Measurements from ENCODE around the gene KANSL3. TPM values are rescaled to one million over a fixed set of nuclear protein-coding genes. Genes with fewer than 3 reads are reported as not detected.

KANSL3 gene
- total and polyA plus RNA-seq, 2 donors (not counting 1 experiment from before 2014, with no cell fraction given): 15.9 to 36.5 TPM

- H2AFZ ChIP-seq (ENCODE audit: low read length): no peak overlapping the region
- H3K36me3 ChIP-seq (ENCODE audit: control insufficient read depth, insufficient read depth, low read length): peaks cover 19% of the 10 kb centered on the region
- H3K4me3 ChIP-seq (replicated peaks in 1 of 4; ENCODE audit: control extremely low read depth in 1 of 4, insufficient read depth in 1 of 4, low read depth in 3 of 4, low read length in 4 of 4): no peak overlapping the region
- no peaks in the 10 kb centered on the region for H3K79me2 ChIP-seq (ENCODE audit: control insufficient read depth, insufficient read depth, low read length)
- no peak overlapping the region for H3K27ac ChIP-seq (ENCODE audit: insufficient read depth, low read length)
- H3K9ac ChIP-seq (ENCODE audit: insufficient read depth, low read length): no peak overlapping the region
- no peaks in the 10 kb centered on the region for H3K4me1 ChIP-seq (ENCODE audit: control insufficient read depth, extremely low read depth, insufficient read depth, low read length)
- H3K9me3 ChIP-seq (ENCODE audit: control insufficient read depth, insufficient read depth, low read depth, low read length): no peaks in the 10 kb centered on the region
- no peak overlapping the region for H3K4me2 ChIP-seq (ENCODE audit: extremely low read depth, insufficient read depth, low read length)
- DNase-seq (ENCODE audit: low read depth in 2 of 2): no peak
- no peaks in the 10 kb centered on the region for H4K20me1 ChIP-seq (ENCODE audit: control insufficient read depth, extremely low read depth, insufficient read depth, low read length)
- TF ChIP-seq CTCF (conservative IDR thresholded peaks at IDR 0.05 in 1 of 2, IDR thresholded peaks at IDR 0.05 in 1 of 2; ENCODE audit: low read depth in 1 of 2, low read length in 2 of 2): no peak
- no peak for TF ChIP-seq EZH2 (IDR thresholded peaks at IDR 0.05; ENCODE audit: low read length, missing control alignments)
- no peaks in the 10 kb centered on the region for H3K27me3 ChIP-seq (ENCODE audit: control insufficient read depth, insufficient read depth, low read length)
Observed at GRCh38 chr2:96602330-96602823, 35.7 kb downstream of the KANSL3 start.

- Histone ChIP-seq H3K27me3 (ENCODE audit: control insufficient read depth, insufficient read depth, low read length) (no peaks in the 10 kb centered on the region), H4K20me1 (ENCODE audit: control insufficient read depth, extremely low read depth, insufficient read depth, low read length) (no peaks in the 10 kb centered on the region), H3K4me2 (ENCODE audit: extremely low read depth, insufficient read depth, low read length) (no peak overlapping the region), H3K27ac (ENCODE audit: insufficient read depth, low read length) (no peak overlapping the region), H3K4me1 (ENCODE audit: control insufficient read depth, extremely low read depth, insufficient read depth, low read length) (no peaks in the 10 kb centered on the region), H2AFZ (ENCODE audit: low read length) (no peak overlapping the region), H3K79me2 (ENCODE audit: control insufficient read depth, insufficient read depth, low read length) (no peaks in the 10 kb centered on the region), H3K4me3 (replicated peaks in 1 of 4; ENCODE audit: control extremely low read depth in 1 of 4, insufficient read depth in 1 of 4, low read depth in 3 of 4, low read length in 4 of 4) (no peak overlapping the region), H3K9me3 (ENCODE audit: control insufficient read depth, insufficient read depth, low read depth, low read length) (no peaks in the 10 kb centered on the region), H3K9ac (ENCODE audit: insufficient read depth, low read length) (no peak overlapping the region), H3K36me3 (ENCODE audit: control insufficient read depth, insufficient read depth, low read length) (peaks cover 18% of the 10 kb centered on the region)
- TF ChIP-seq EZH2 (IDR thresholded peaks at IDR 0.05; ENCODE audit: low read length, missing control alignments): no peak
- TF ChIP-seq CTCF (conservative IDR thresholded peaks at IDR 0.05 in 1 of 2, IDR thresholded peaks at IDR 0.05 in 1 of 2; ENCODE audit: low read depth in 1 of 2, low read length in 2 of 2): no peak
- no peak for DNase-seq (ENCODE audit: low read depth in 2 of 2)
Observed at GRCh38 chr2:96601382-96602292, 36.5 kb downstream of the KANSL3 start.

GRCh38 chr2:96599941-96600340 is 38.2 kb downstream of the KANSL3 start:
- Histone ChIP-seq H3K27me3 (ENCODE audit: control insufficient read depth, insufficient read depth, low read length) (no peaks in the 10 kb centered on the region), H3K36me3 (ENCODE audit: control insufficient read depth, insufficient read depth, low read length) (peaks cover 19% of the 10 kb centered on the region), H3K79me2 (ENCODE audit: control insufficient read depth, insufficient read depth, low read length) (no peaks in the 10 kb centered on the region), H3K9ac (ENCODE audit: insufficient read depth, low read length) (no peak overlapping the region), H3K4me3 (replicated peaks in 1 of 4; ENCODE audit: control extremely low read depth in 1 of 4, insufficient read depth in 1 of 4, low read depth in 3 of 4, low read length in 4 of 4) (no peak overlapping the region), H3K27ac (ENCODE audit: insufficient read depth, low read length) (no peak overlapping the region), H3K4me2 (ENCODE audit: extremely low read depth, insufficient read depth, low read length) (no peak overlapping the region), H2AFZ (ENCODE audit: low read length) (no peak overlapping the region), H3K9me3 (ENCODE audit: control insufficient read depth, insufficient read depth, low read depth, low read length) (no peaks in the 10 kb centered on the region), H4K20me1 (ENCODE audit: control insufficient read depth, extremely low read depth, insufficient read depth, low read length) (no peaks in the 10 kb centered on the region), H3K4me1 (ENCODE audit: control insufficient read depth, extremely low read depth, insufficient read depth, low read length) (no peaks in the 10 kb centered on the region)
- DNase-seq (ENCODE audit: low read depth in 2 of 2): no peak
- TF ChIP-seq EZH2 (IDR thresholded peaks at IDR 0.05; ENCODE audit: low read length, missing control alignments) (no peak), CTCF (conservative IDR thresholded peaks at IDR 0.05 in 1 of 2, IDR thresholded peaks at IDR 0.05 in 1 of 2; ENCODE audit: low read depth in 1 of 2, low read length in 2 of 2) (no peak)

Data from fibroblast of lung (primary cell).